Activated CD4-positive, alpha-beta T cell treated with anti-CD3 and anti-CD28 coated beads, Interleukin-10, Interleukin-2, amounts not matched to agents 100 ng/mL and 50 ng/mL, durations not matched to agents 16 hours and 8 hours (primary cell): ENCODE data around the gene WNT4.

Source experiments
- DNase-seq: peaks from one replicate; pipeline ENCODE4 v3.0.0-alpha.2; 2020

WNT4 gene

GRCh38 chr1:22128392-22128791 lies 14.5 kb downstream of the WNT4 start:
- no peak for DNase-seq

- no peak for DNase-seq
These were observed 15.2 kb downstream of the WNT4 start for GRCh38 chr1:22127731-22128130.

- no peak for DNase-seq
These were observed 15.6 kb downstream of the WNT4 start for GRCh38 chr1:22127248-22127647.

DNA sequence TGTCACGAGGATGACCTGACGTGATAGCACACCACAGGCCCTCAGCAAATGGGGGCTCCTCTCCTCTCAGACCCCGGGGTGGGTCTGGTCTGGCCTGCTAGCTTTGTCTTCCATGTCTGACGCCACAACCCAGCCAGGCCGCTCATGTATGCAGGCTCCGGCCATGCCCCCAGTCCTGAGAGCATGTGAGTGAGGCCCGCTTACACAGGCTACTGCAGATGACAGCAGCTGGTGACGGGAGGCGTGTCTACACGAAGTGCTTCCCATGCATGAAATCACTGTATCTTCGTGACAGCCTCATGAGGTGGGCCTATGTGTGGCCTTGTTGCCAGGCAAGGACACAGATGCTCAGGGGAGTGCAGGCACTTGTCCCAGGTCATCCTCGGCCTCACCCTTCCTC lies 16.4 kb downstream of the WNT4 start:
- no peak for DNase-seq

DNA sequence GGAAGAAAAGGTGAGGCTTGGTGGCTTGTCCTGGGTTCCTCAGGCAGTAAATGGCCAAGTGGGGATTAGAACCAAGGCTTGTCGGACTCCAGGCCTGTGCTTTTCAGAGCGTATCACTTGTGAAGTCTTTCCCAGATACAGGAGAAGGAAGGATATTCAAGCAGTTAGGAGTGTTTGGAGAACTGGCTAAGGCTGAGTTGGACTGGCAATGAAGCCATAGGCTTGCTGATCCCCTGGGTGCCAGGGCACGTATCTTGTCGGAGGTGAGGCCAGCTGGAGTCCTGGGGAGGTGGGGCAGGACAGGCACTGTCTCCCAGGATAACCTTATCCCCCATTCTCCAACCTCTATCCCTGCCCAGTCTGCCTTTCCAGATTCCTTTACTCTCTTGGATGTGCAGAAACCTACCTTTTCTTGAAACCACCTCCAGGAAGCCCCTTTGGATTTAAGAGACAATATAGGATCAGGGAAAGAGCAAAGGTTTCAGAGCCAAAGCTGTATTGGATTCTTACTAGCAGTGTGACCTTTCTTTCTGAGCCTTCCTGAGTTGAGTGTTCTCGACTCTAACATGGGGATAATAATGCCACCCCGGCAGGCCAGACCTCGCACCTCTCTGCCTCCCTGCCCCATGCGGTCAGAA lies 18.2 kb downstream of the WNT4 start:
- no peak for DNase-seq

GRCh38 chr1:22123901-22124404 lies 18.9 kb downstream of the WNT4 start:
- DNase-seq: no peak

DNA sequence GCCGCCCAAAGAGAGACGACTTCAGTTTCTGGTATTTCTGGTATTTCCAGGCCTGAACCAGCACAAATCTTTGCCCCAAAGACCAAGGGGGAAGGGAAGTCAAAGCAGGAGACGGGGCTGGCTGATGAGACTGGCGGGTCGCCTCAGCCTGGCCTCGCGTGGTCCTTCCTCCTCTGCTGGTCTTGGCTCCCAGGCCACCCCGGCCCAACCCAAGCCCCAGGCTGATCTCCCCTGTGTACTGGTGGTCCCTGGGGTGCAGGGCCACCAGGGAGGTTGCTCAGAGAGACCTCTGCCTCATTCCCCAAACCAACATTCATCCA lies 19.9 kb downstream of the WNT4 start:
- no peak for DNase-seq

GRCh38 chr1:22122273-22123070 lies 20.4 kb downstream of the WNT4 start:
- DNase-seq: no peak

DNA sequence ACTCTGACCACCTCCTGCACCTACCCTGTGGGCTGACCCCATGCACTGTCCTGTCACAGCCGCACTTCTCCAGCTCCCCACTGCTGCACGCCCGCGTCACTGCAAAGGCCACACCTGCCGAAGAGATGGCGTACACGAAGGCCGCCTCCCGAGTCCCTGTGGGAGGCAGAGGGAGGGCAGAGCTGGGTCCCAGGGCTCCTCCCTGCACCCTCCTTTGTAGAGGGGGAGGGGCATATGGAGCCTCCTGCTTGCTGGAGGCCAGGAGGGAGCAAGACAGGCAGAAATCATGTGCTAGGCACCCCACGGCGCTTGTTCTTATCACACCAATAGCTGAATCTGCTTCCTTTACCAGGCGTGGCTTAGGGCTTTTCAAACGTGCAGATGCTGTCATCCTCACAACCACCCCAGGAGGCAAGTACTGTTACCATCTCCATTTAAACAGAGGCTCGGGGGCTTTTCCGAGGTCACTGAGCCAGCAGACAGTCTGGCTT lies 21.4 kb downstream of the WNT4 start:
- no peak for DNase-seq

GRCh38 chr1:22120469-22120790 lies 22.5 kb downstream of the WNT4 start:
- no peak for DNase-seq

DNA sequence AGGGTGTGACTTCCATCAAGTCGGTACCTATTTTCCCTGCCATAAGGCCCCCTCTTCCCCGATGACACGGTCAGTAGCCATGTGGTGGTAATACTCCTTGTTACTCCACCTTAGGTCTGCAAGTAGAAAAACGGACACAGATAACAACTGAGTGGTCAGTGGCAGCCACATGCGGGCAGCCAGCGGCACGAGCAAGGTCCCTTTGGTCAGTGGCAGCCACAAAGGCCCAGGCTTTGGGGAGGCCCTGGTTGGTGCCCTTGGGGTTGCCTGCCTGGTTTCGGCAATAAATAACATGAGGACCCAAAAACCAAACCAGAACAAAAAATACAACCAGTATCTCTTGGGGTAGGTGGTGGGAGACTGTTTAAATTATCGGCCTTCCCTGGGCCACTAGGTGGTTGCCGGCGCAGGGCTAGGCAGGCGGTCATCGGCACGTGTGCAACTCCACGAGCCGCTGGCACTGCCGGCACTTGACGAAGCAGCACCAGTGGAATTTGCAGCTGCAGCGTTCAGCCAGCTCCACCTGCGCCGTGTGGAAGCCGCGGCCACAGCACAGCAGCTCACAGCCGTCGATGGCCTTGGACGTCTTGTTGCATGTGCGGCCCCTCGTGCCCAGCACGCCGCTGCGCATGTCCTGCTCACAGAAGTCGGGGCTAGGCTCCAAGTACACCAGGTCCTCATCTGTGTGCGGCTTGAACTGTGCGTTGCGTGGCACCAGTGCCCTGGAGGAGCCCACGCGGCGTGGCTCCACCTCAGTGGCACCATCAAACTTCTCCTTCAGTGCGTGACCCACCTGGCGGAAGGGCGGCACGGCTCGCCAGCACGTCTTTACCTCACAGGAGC lies 23.1 kb downstream of the WNT4 start:
- no peak for DNase-seq

- no peak for DNase-seq
These were observed 24.5 kb downstream of the WNT4 start for GRCh38 chr1:22118291-22118992.

DNA sequence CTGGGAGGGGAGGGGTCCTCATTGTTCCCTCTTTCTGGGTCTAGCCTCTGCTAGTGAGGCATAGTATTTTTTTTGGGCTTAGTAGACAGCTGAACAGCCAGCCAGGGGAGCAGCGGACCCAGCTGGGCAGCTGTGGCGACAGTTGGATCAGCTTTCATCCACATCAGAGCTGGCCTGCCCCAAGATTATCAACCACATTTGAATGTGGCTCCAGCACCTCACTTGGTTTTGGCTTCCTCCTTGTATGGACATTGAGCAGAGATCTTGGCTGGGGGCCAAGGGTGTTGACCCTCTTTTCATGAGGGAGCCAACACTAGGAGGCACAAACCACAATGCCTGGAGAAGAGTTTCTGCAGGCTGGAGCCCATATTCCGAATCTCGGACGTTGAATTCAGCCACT lies 25.0 kb downstream of the WNT4 start:
- no peak for DNase-seq

GRCh38 chr1:22117238-22117637 lies 25.7 kb downstream of the WNT4 start:
- no peak for DNase-seq

- DNase-seq: no peak
These were observed 27.6 kb downstream of the WNT4 start for GRCh38 chr1:22115286-22115685.

- DNase-seq: no peak
These were observed 28.5 kb downstream of the WNT4 start for GRCh38 chr1:22114083-22115012.

GRCh38 chr1:22112554-22112953 lies 30.3 kb downstream of the WNT4 start:
- no peak for DNase-seq

- DNase-seq: no peak
These were observed 31.3 kb downstream of the WNT4 start for GRCh38 chr1:22111620-22112019.

DNA sequence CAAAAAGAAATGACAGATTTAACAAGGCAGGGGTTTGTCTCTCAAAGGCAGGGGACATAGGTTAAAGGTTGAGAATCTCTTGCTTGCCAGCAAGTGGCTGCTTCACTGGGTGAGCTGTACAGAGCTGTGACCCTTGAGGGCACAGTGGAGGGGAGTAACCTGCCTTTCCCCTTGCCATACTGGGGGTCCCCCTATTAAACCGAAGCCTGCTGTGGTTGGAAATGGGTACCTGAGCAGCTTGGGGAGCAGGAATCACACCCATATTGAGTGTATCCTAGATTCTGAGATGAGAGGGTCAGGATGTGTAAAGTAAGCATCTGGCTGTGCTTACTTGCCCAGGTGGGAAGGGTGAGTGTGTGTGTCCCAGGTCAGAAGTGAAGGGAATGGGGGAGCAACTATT lies 31.8 kb downstream of the WNT4 start:
- no peak for DNase-seq

DNA sequence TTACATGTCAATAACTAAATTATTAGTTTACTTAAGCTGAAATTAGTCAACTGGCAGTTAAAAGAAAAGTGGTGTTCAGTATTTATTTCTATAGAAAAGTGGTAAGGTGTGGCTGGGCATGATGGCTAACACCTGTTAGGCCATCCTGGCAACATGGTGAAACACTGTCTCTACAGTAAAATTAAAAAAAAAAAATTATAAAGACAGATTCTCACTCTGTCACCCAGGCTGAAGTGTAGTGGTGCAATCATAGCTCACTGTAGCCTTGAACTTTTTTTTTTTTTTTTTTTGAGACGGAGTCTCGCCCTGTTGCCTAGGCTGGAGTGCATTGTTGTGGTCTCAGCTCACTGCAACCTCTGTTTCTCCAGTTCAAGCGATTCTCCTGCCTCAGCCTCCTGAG lies 32.9 kb downstream of the WNT4 start:
- DNase-seq: no peak

DNA sequence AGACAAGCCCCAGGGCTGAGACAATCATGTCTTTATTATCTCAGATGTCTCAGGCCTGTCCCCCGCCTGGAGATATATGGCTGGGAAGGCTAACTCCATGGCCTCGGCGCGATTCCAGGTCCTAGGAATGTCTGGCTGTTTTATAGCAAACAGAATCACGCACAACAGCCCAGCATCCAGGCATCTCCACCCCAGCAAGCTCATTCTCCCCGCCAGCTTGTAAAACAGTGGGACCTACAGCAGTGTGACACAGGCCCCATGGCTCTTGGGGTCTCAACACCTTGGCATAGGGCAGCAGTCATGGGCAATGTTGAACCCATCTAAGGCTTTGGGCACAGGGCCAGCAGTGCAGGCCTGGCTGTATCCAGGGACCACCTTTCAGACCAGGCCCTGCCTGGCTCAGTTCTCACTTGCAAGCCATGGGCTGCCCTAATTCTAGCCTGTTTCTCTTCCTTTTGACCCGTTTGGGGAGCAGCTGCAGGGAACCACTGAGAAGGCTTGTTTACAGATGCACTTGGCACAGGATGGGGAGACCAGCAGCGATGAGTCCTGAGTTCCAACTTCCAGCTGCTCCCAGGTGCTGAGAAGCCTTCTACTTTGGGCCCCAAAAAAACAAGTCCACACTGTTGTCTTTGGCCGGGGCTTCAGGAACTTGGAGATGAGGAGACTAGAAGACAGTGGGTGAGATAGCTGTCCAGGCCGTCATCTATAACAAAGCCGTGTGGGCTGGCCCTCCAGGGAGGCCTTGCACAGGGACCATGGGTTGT lies 34.4 kb downstream of the WNT4 start:
- DNase-seq: no peak
